Gastroesophageal sphincter (tissue), 4 donors: ENCODE measurements around the gene ZNF160. TPM values are rescaled to one million over a fixed set of nuclear protein-coding genes. Genes with fewer than 3 reads are reported as not detected.

Experiments used
- ATAC-seq: fragments of 150-250 bp; one replicate; pipeline ENCODE4 v1.9.1; 2016; ENCODE audit warnings: mild to moderate bottlenecking, moderate library complexity
- H3K27ac ChIP-seq, 4 donors: fragments of 200-600 bp; sonication (generic) in 3 of 4; 1 replicate in 3 of 4; 2 replicates in 1 of 4; pipeline ENCODE4 v1.5.1; 2016 to 2019
- H3K27me3 ChIP-seq: fragments of 200-600 bp; sonication (generic); one replicate; pipeline ENCODE4 v1.5.1; 2019
- H3K36me3 ChIP-seq, 2 donors: fragments of 200-600 bp; sonication (generic); one replicate each; pipeline ENCODE4 v1.5.1; 2019; ENCODE audit warnings: control low read depth in 1 of 2
- H3K4me1 ChIP-seq, 3 donors: fragments of 200-600 bp; sonication (generic); 1 replicate in 2 of 3; 2 replicates in 1 of 3; pipeline ENCODE4 v1.5.1; 2016 to 2019; ENCODE audit warnings: control low read depth in 2 of 3
- H3K4me3 ChIP-seq, 2 donors: fragments of 200-600 bp; sonication (generic); one replicate each; pipeline ENCODE4 v1.5.1; 2019; ENCODE audit warnings: mild to moderate bottlenecking in 1 of 2, moderate library complexity in 1 of 2
- H3K9me3 ChIP-seq, 3 donors: fragments of 200-600 bp; sonication (generic); one replicate each; pipeline ENCODE4 v1.5.1; 2017 to 2019; ENCODE audit warnings: control low read depth in 2 of 3
- EP300 ChIP-seq: sonication (generic); formaldehyde crosslinking; IDR thresholded peaks from one replicate; pipeline ENCODE4 v1.6.1; 2017; ENCODE audit warnings: antibody characterized with exemption, mild to moderate bottlenecking
- POLR2A ChIP-seq, 2 donors: fragments of 450-650 bp; IDR thresholded peaks; one replicate each; pipeline ENCODE4 v1.6.1; 2017; ENCODE audit warnings: antibody characterized with exemption in 2 of 2, mild to moderate bottlenecking in 2 of 2, moderate library complexity in 1 of 2
- POLR2AphosphoS5 ChIP-seq: sonication (generic); formaldehyde crosslinking; IDR thresholded peaks from one replicate; pipeline ENCODE4 v1.6.1; 2017; ENCODE audit warnings: antibody characterized with exemption
- WGBS, 2 donors: methylation state at CpG; one replicate each; pipeline ENCODE4 v1.1.5; 2018; ENCODE audit warnings: low coverage in 1 of 2; 5-methylcytosine and 5-hydroxymethylcytosine counted together
- total RNA-seq, 4 donors: library from RNA; depleted of rRNA; stranded (reverse); fragments of >200 nt; gene quantifications; one replicate each; pipeline ENCODE4 v1.1.0, GENCODE V29; 2016
- TF ChIP-seq, protein P1 (sequence below), 4 experiments: fragments of 200-600 bp in 2 of 4; fragments of 450-650 bp in 2 of 4; sonication (generic) in 1 of 4; IDR thresholded peaks; one replicate each; pipeline ENCODE4 v1.5.1; 2017 to 2019; ENCODE audit warnings: antibody characterized with exemption in 4 of 4, mild to moderate bottlenecking in 2 of 4, moderate library complexity in 2 of 4

The ZNF160 gene
- total RNA-seq, 4 donors from 2014 or later: 21.4 to 71.1 (median 31.7) TPM

DNA sequence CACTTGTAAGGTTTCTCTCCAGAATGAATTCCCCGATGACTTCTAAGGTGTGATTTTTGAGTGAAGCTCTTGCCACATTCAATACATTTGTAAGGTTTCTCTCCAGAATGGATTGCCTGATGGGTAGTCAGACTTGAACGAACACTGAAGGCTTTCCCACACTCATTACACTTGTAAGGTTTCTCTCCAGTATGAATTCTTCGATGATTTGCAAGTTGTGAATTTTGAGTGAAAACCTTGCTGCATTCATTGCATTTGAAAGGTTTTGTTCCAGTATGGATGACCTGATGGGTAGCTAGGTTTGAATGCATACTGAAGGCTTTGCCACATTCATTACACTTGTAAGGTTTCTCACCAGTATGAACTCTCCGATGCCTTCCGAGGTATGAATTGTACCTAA, 34.4 kb downstream of the ZNF160 start:
- H3K4me3 ChIP-seq: no peak overlapping the region
- peaks cover 0 to 77% (median 2%) of the 10 kb centered on the region in 3 donors for H3K9me3 ChIP-seq
- 92 to 95% methylated on average over 4 to 5 of the region's 5 CpGs for WGBS, 2 donors

DNA sequence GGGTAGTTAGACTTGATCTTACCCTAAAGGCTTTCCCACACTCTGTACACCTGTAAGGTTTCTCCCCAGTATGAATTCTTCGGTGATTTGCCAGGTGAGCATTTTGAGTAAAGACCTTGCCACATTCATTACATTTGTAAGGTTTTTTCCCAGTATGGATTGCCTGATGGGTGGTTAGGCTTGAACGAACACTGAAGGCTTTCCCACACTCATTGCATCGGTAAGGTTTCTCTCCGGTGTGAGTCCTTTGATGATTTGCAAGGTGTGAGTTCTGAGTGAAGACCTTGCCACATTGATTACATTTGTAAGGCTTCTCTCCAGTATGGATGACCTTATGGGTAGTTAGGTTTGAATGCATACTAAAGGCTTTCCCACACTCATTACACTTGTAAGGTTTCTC, 35.0 kb downstream of the ZNF160 start:
- WGBS, 2 donors: 91 to 95% methylated on average over 3 to 4 of the region's 4 CpGs
- Histone ChIP-seq H3K36me3 (peaks cover 17 to 87% of the 10 kb centered on the region in 2 donors), H3K9me3 (peaks cover 0 to 78% (median 2%) of the 10 kb centered on the region in 3 donors)

More for the DNA sequence above, 34.4 kb downstream of the ZNF160 start:
- H3K36me3 ChIP-seq: peaks cover 23 to 87% of the 10 kb centered on the region in 2 donors
- no peak for TF ChIP-seq POLR2A (IDR thresholded peaks at IDR 0.05)
- TF ChIP-seq POLR2AphosphoS5: no peak
- TF ChIP-seq, protein P1, sequence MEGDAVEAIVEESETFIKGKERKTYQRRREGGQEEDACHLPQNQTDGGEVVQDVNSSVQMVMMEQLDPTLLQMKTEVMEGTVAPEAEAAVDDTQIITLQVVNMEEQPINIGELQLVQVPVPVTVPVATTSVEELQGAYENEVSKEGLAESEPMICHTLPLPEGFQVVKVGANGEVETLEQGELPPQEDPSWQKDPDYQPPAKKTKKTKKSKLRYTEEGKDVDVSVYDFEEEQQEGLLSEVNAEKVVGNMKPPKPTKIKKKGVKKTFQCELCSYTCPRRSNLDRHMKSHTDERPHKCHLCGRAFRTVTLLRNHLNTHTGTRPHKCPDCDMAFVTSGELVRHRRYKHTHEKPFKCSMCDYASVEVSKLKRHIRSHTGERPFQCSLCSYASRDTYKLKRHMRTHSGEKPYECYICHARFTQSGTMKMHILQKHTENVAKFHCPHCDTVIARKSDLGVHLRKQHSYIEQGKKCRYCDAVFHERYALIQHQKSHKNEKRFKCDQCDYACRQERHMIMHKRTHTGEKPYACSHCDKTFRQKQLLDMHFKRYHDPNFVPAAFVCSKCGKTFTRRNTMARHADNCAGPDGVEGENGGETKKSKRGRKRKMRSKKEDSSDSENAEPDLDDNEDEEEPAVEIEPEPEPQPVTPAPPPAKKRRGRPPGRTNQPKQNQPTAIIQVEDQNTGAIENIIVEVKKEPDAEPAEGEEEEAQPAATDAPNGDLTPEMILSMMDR (IDR thresholded peaks at IDR 0.05): no peak
- TF ChIP-seq EP300: no peak
- no peaks in the 10 kb centered on the region for H3K27me3 ChIP-seq
- ATAC-seq: no peak
- no peaks in the 10 kb centered on the region for H3K4me1 ChIP-seq
- H3K27ac ChIP-seq: no peak overlapping the region

DNA sequence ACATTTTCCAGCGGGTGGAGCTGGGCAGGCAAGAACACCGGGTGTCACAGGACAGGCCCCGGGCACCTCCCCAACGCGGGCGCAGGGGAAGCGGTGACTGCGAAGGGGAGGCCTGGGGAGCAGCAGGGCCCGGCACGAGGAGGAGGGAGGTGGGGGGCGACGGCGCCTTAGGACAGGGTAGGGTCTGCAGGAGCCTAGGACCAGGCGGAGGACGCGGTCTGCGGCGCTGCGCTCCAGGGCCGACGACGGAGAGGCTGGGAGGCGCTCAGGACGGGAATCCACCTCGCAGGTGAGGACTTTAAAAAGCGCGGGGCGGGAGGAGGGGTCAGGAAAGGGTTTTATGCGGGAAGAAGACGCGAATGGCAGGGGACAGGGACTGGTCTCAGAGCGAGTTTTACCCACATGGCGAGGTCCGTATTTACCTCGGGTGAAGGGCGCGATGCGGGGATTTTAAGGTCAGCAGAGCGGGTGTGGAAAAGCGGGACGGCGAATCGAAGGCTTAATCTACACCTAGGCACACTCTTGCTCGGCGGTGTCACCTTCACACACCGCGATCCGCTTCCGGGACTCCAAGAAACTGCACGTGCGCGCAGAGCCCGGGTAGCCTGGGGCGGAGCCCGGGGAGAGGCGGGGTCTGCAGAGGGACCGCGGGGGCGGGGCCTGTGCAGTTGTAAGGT, 45.2 kb downstream of the ZNF160 start:
- Histone ChIP-seq H3K27me3 (peaks cover 29% of the 10 kb centered on the region), H3K36me3 (peaks cover 0 to 1% of the 10 kb centered on the region in 2 donors), H3K9me3 (peaks cover 0 to 64% (median 2%) of the 10 kb centered on the region in 3 donors), H3K4me3 (peak overlapping the region in 1 of 2 donors; percentile 45), H3K27ac (no peak overlapping the region), H3K4me1 (peaks cover 0 to 12% (median 0%) of the 10 kb centered on the region in 3 donors)
- no peak for ATAC-seq
- 2 to 3% methylated on average over 14 to 23 of the region's 59 CpGs for WGBS, 2 donors
- TF ChIP-seq POLR2AphosphoS5: no peak
- no peak for TF ChIP-seq EP300

More for the DNA sequence above, 35.0 kb downstream of the ZNF160 start:
- no peaks in the 10 kb centered on the region for H3K27me3 ChIP-seq
- no peaks in the 10 kb centered on the region for H3K4me1 ChIP-seq
- TF ChIP-seq EP300 (no peak), POLR2AphosphoS5 (no peak), POLR2A (IDR thresholded peaks at IDR 0.05) (no peak)
- TF ChIP-seq, protein P1 (IDR thresholded peaks at IDR 0.05): no peak
- no peak for ATAC-seq
- no peak overlapping the region for H3K4me3 ChIP-seq
- H3K27ac ChIP-seq: no peak overlapping the region

DNA sequence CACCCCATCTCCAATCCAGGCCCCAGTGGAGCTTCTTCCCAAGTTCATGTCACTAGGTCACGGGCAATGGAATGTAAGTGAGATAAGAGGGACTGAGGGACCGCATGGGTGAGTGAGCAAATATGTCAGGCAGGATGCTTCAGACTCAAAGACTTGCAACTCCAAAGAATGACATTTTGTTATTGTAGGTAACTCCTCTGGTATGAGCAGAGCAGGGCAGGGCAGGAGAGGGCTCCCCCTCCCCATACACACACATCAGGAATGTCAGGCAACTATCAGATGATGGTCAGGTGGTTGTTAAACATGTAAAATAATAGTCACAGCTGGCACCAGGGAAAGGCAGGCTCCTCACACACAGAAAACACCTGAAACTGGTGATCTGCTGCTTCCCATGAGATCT, 48.1 kb downstream of the ZNF160 start:
- Histone ChIP-seq H3K4me3 (no peak overlapping the region), H3K36me3 (no peaks in the 10 kb centered on the region), H3K4me1 (peaks cover 0 to 12% (median 0%) of the 10 kb centered on the region in 3 donors), H3K27ac (no peak overlapping the region), H3K27me3 (peaks cover 29% of the 10 kb centered on the region), H3K9me3 (peaks cover 0 to 45% (median 0%) of the 10 kb centered on the region in 3 donors)
- TF ChIP-seq, protein P1 (IDR thresholded peaks at IDR 0.05): no peak
- TF ChIP-seq POLR2AphosphoS5: no peak
- TF ChIP-seq EP300: no peak
- TF ChIP-seq POLR2A (IDR thresholded peaks at IDR 0.05): no peak
- no peak for ATAC-seq
- 23 to 41% methylated on average over 2 of the region's 2 CpGs for WGBS, 2 donors

DNA sequence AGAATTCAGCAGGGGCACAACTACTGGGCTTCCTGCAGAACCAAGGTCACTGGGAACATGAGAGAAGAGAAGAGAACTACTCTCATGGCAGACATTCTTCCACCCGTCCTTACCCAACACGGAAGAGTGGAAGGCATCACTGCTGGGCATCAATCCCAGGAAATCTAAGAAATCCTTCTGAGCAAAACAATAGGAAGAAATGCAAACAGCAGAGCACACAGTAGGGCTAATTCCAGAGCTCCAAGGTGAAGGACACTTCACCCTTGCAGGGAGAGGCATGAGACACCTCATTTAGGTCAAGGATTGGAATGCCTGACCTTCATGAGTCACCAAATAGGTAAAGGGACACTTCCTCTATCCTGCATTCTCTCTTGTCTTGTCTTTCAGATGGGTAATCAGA, 55.8 kb downstream of the ZNF160 start:
- no peaks in the 10 kb centered on the region for H3K36me3 ChIP-seq
- TF ChIP-seq POLR2A (IDR thresholded peaks at IDR 0.05): no peak
- TF ChIP-seq, protein P1 (IDR thresholded peaks at IDR 0.05): no peak
- no peak for TF ChIP-seq EP300
- TF ChIP-seq POLR2AphosphoS5: no peak
- 60 to 80% methylated on average over 1 to 2 of the region's 2 CpGs for WGBS, 2 donors
- no peak overlapping the region for H3K4me3 ChIP-seq
- H3K27me3 ChIP-seq: peaks cover 47% of the 10 kb centered on the region
- no peak overlapping the region for H3K27ac ChIP-seq
- no peak for ATAC-seq
- H3K4me1 ChIP-seq: no peaks in the 10 kb centered on the region
- H3K9me3 ChIP-seq: peaks cover 0 to 45% (median 0%) of the 10 kb centered on the region in 3 donors
